Endothelial cell of umbilical vein (primary cell): ENCODE measurements around the gene MACROD2. TPM values are rescaled to one million over a fixed set of nuclear protein-coding genes. Genes with fewer than 3 reads are reported as not detected.

Experiments used
- BruUV-seq: library from RNA; stranded (reverse); fragments of 400-500 nt; replicated peaks from 2 replicates; lab custom pipeline; 2021; lab: Mats Ljungman, UMichigan
- CTCF ChIA-PET: fragments of 300-600, 350-600 bp; sonication (Branson Sonifier 250); formaldehyde crosslinking; loops from one replicate; lab custom pipeline; 2021; ENCODE audit warnings: antibody characterized with exemption, inconsistent platforms; lab: Charles Lee
- POLR2A ChIA-PET: fragments of 300-600, 350-600 bp; sonication (Branson Sonifier 250); formaldehyde crosslinking; loops from one replicate; lab custom pipeline; 2021; ENCODE audit warnings: antibody characterized with exemption, inconsistent platforms; lab: Charles Lee
- DNase-seq: peaks from one replicate; pipeline ENCODE4 v3.0.0-alpha.2; 2011; ENCODE audit warnings: low read depth, low spot score
- FAIRE-seq: peaks from 2 replicates; lab custom pipeline; 2011; peaks lifted over from hg19 to GRCh38; lab: Jason Lieb, UNC
- H2AFZ ChIP-seq: 2 replicates; pipeline ENCODE4 v1.6.0; 2012; ENCODE audit warnings: low read depth, low read length, control low read depth, inconsistent platforms
- H3K27ac ChIP-seq: 2 replicates; pipeline ENCODE4 v1.5.1; 2011; ENCODE audit warnings: low read depth, mild to moderate bottlenecking, control low read depth, low read length, moderate library complexity; ENCODE audit not compliant: insufficient read depth
- H3K27me3 ChIP-seq, 2 experiments: 2 replicates each; pipeline versions ENCODE4 v1.6.0 to v1.6.1; 2011; ENCODE audit warnings: low read length in 2 of 2, mixed read lengths in 1 of 2; ENCODE audit not compliant: control insufficient read depth in 2 of 2, insufficient read depth in 2 of 2
- H3K36me3 ChIP-seq, 2 experiments: 2 replicates in 1 of 2; 3 replicates in 1 of 2; pipeline ENCODE4 v1.5.1; 2011; ENCODE audit warnings: low read length in 2 of 2, mild to moderate bottlenecking in 1 of 2, moderate library complexity in 1 of 2; ENCODE audit not compliant: control insufficient read depth in 2 of 2, insufficient read depth in 2 of 2; ENCODE audit errors: extremely low read depth in 1 of 2
- H3K4me1 ChIP-seq: 3 replicates; pipeline ENCODE4 v1.5.1; 2011; ENCODE audit warnings: mild to moderate bottlenecking, low read length; ENCODE audit not compliant: control insufficient read depth, insufficient read depth; ENCODE audit errors: extremely low read depth
- H3K4me2 ChIP-seq: 2 replicates; pipeline ENCODE4 v1.6.1; 2011; ENCODE audit warnings: low read length, control low read depth, mixed read lengths; ENCODE audit not compliant: insufficient read depth
- H3K4me3 ChIP-seq, 3 experiments: fragments of 200-600 bp in 1 of 3; sonication (generic), shearing (Covaris generic) in 1 of 3; replicated peaks in 1 of 3; 2 replicates each; pipeline ENCODE4 v1.5.1; 2011 to 2016; ENCODE audit warnings: control low read depth in 3 of 3, low read length in 3 of 3, mild to moderate bottlenecking in 2 of 3, inconsistent platforms in 1 of 3, low read depth in 1 of 3, moderate library complexity in 1 of 3; ENCODE audit not compliant: insufficient read depth in 1 of 3
- H3K79me2 ChIP-seq: 2 replicates; pipeline ENCODE4 v1.6.0; 2012; ENCODE audit warnings: low read length, inconsistent platforms; ENCODE audit not compliant: control insufficient read depth, insufficient read depth
- H3K9ac ChIP-seq: replicated peaks from 2 replicates; pipeline ENCODE3; 2011; ENCODE audit warnings: low read length, control low read depth; ENCODE audit not compliant: insufficient read depth; ENCODE audit errors: extremely low read depth
- H3K9me1 ChIP-seq: replicated peaks from 3 replicates; pipeline ENCODE4 v1.6.0; 2011; ENCODE audit warnings: mild to moderate bottlenecking, low read length; ENCODE audit not compliant: control insufficient read depth, insufficient read depth; ENCODE audit errors: extremely low read depth
- H3K9me3 ChIP-seq: replicated peaks from 2 replicates; pipeline ENCODE4 v1.5.1; 2012; ENCODE audit warnings: low read length, inconsistent platforms; ENCODE audit not compliant: control insufficient read depth, insufficient read depth
- H4K20me1 ChIP-seq: replicated peaks from 2 replicates; pipeline ENCODE3; 2011; ENCODE audit warnings: mild to moderate bottlenecking, low read length; ENCODE audit not compliant: control insufficient read depth, insufficient read depth; ENCODE audit errors: extremely low read depth
- CTCF ChIP-seq, 2 donors: IDR thresholded peaks; 1 replicate in 1 of 2; 2 replicates in 1 of 2; pipeline ENCODE4 v1.5.1; 2011; ENCODE audit warnings: low read length in 2 of 2, mild to moderate bottlenecking in 2 of 2, moderate library complexity in 2 of 2, control low read depth in 1 of 2, inconsistent platforms in 1 of 2, low read depth in 1 of 2; ENCODE audit not compliant: insufficient read depth in 1 of 2; ENCODE audit errors: extremely low read depth in 1 of 2
- EZH2 ChIP-seq: IDR thresholded peaks from 2 replicates; pipeline ENCODE4 v1.6.1; 2012; ENCODE audit warnings: borderline replicate concordance, low read depth, mild to moderate bottlenecking, moderate library complexity, low read length, inconsistent platforms; ENCODE audit not compliant: severe bottlenecking
- FOS ChIP-seq: IDR thresholded peaks from 2 replicates; pipeline ENCODE4 v1.6.1; 2011; ENCODE audit warnings: mild to moderate bottlenecking, low read length, moderate library complexity, borderline replicate concordance; ENCODE audit not compliant: insufficient read depth
- GATA2 ChIP-seq: IDR thresholded peaks from 2 replicates; pipeline ENCODE4 v1.7.0; 2011; ENCODE audit warnings: low read depth, mild to moderate bottlenecking, moderate library complexity, mixed read lengths, low read length; ENCODE audit not compliant: insufficient read length, insufficient read depth
- JUN ChIP-seq: IDR thresholded peaks from 2 replicates; pipeline ENCODE4 v1.6.1; 2011; ENCODE audit warnings: borderline replicate concordance, low read depth; ENCODE audit not compliant: insufficient read length, insufficient read depth
- MAX ChIP-seq: IDR thresholded peaks from 2 replicates; pipeline ENCODE4 v1.6.1; 2011; ENCODE audit not compliant: insufficient read depth, insufficient read length
- MYC ChIP-seq: IDR thresholded peaks from one replicate; pipeline ENCODE4 v1.6.1; 2011; ENCODE audit warnings: mild to moderate bottlenecking, low read depth, low read length
- POLR2A ChIP-seq: IDR thresholded peaks from 2 replicates; pipeline ENCODE4 v1.6.1; 2012; ENCODE audit warnings: low read depth, mild to moderate bottlenecking, control low read depth, low read length
- POLR2AphosphoS5 ChIP-seq: IDR thresholded peaks from 2 replicates; pipeline ENCODE4 v1.6.1; 2012; ENCODE audit warnings: low read depth, mild to moderate bottlenecking, control low read depth, low read length, moderate library complexity; ENCODE audit not compliant: insufficient read depth
- dilution Hi-C: fragments of 300-500 bp; cut with MboI; formaldehyde crosslinking; loops from one replicate; pipeline ENCODE4 v1.15.0; 2019; ENCODE audit warnings: low sequenced_read_pairs; ENCODE audit not compliant: extremely low pct_ligation_motif_present
- intact Hi-C: fragments of 100-400 bp; cut with micrococcal nuclease; formaldehyde crosslinking; loops from one replicate; pipeline ENCODE4 v1.10.0; 2022
- polyA plus RNA-seq, 4 experiments: library from polyadenylated mRNA; depleted of rRNA in 3 of 4; stranded (reverse) in 3 of 4; unstranded in 1 of 4; fragments of >200 nt; gene quantifications; 2 replicates each; pipeline versions ENCODE4 v1.2.1 to v1.2.3, GENCODE V29; 2011 to 2012; ENCODE audit warnings: missing spikeins in 1 of 4
- total RNA-seq: library from RNA; stranded (reverse); gene quantifications from 2 replicates; pipeline ENCODE4 v1.2.3, GENCODE V29; 2021

MACROD2 gene
- total and polyA plus RNA-seq, 2 donors (not counting 3 experiments of a cell fraction or from before 2014, with no cell fraction given) = 0.11 to 0.73 TPM

- Histone ChIP-seq H3K4me3 (no peak overlapping the region), H3K4me2 (no peak overlapping the region), H2AFZ (no peak overlapping the region), H4K20me1 (no peaks in the 10 kb centered on the region), H3K4me1 (no peaks in the 10 kb centered on the region), H3K36me3 (no peaks in the 10 kb centered on the region), H3K27ac (no peak overlapping the region), H3K9me3 (no peaks in the 10 kb centered on the region), H3K9ac (no peak overlapping the region), H3K9me1 (no peaks in the 10 kb centered on the region), H3K79me2 (no peaks in the 10 kb centered on the region), H3K27me3 (peaks cover 0 to 3% of the 10 kb centered on the region in 2 experiments)
- dilution Hi-C loops (no loop called here), intact Hi-C loops (no loop called here)
- no TSS peak for BruUV-seq
- no peak for TF ChIP-seq GATA2
- TF ChIP-seq POLR2A = no peak
- TF ChIP-seq CTCF (IDR thresholded peaks at IDR 0.05; ENCODE audit: extremely low read depth in 1 of 2, insufficient read depth in 1 of 2, low read depth in 1 of 2, low read length in 2 of 2) = no peak
- no peak for TF ChIP-seq FOS
- no peak for TF ChIP-seq MAX
- no peak for TF ChIP-seq EZH2
- no peak for TF ChIP-seq JUN
- TF ChIP-seq MYC = no peak
- TF ChIP-seq POLR2AphosphoS5 = no peak
- DNase-seq (no peak), FAIRE-seq (no peak)
- POLR2A ChIA-PET = no interaction called here
- CTCF ChIA-PET = no interaction called here
Measured at GRCh38 chr20:14790771-14791620, 795.7 kb downstream of the MACROD2 start.
